AG09319 (cell line): ENCODE data around the gene ZC3H12C.

Source experiments
- DNase-seq: peaks from one replicate; pipeline ENCODE4 v3.0.0-alpha.2; 2010; ENCODE audit warnings: low read depth; ENCODE audit errors: extremely low read depth
- TF ChIP-seq, protein P1 (sequence below): IDR thresholded peaks from 2 replicates; pipeline ENCODE4 v1.5.1; 2011; ENCODE audit warnings: low read depth, mild to moderate bottlenecking, inconsistent platforms, low read length, moderate library complexity

ZC3H12C gene

DNA sequence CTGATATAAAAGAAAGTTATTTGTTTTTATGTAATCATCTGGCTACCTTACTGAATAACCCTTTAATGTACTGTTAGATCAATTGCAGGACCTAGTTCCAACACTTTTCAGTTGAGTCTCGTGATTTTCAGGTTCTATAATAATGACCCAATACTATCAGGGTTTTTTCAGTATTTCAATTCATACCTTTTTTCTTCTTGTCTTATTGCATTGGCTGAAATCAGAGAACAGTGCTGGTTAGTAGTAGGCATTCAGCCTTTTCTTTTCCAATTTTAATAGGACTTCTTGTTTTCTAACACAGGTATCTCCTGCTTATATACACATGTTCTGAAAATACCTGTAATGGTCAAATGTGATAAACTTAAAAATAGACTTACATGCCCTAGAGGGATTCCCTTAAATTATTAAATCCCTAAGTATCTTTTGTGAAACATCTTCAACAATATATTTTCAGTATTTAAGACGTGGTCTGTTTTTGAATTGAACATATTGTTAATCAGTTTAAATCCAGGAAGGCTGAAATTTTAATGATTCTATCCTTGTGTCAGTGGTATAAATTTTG, 13.6 kb downstream of the ZC3H12C start:
- no peak for DNase-seq
- TF ChIP-seq, protein P1, sequence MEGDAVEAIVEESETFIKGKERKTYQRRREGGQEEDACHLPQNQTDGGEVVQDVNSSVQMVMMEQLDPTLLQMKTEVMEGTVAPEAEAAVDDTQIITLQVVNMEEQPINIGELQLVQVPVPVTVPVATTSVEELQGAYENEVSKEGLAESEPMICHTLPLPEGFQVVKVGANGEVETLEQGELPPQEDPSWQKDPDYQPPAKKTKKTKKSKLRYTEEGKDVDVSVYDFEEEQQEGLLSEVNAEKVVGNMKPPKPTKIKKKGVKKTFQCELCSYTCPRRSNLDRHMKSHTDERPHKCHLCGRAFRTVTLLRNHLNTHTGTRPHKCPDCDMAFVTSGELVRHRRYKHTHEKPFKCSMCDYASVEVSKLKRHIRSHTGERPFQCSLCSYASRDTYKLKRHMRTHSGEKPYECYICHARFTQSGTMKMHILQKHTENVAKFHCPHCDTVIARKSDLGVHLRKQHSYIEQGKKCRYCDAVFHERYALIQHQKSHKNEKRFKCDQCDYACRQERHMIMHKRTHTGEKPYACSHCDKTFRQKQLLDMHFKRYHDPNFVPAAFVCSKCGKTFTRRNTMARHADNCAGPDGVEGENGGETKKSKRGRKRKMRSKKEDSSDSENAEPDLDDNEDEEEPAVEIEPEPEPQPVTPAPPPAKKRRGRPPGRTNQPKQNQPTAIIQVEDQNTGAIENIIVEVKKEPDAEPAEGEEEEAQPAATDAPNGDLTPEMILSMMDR: no peak

- TF ChIP-seq, protein P1: no peak
- DNase-seq: no peak
Measured at GRCh38 chr11:110110854-110111253, 17.7 kb downstream of the ZC3H12C start.

DNA sequence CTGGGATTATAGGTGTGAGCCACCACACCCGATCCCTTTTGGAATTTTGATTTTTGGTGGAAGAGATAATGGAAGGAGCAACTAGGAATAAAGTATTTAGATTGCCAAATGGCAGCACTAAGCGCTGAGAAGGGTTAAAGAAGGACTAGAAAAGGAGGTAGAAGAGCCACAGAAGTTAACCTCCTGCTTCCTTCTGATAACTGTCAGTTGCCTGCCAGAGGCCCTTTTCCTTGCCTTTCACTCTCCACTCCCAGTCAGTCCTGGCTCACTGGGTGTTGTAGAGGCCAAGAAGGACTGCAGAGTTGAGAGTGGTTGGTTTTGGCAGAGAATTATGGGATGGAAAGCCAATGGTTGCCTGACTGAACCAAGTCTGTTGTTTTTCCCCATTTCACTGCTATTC, 19.3 kb downstream of the ZC3H12C start:
- DNase-seq: no peak
- TF ChIP-seq, protein P1: no peak

DNA sequence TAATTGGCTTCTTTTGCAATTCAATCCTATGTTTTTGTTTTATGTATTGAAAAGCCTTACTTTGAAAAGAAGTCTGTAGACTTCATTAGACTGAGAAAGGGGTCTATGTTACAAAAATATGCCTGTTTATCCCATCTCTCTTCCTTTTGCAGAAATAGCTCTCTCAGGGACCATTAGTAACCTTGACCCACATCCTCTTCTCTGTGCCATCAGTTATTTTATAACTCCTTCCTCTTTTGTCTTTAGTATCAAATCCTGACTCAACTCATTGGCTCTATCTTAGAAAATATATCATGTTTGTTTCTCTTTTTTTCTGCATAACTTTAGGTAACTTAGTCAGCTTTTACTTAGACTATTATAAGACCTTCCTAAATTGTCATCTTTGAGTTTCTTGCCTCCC, 20.3 kb downstream of the ZC3H12C start:
- DNase-seq: no peak
- TF ChIP-seq, protein P1: no peak

DNA sequence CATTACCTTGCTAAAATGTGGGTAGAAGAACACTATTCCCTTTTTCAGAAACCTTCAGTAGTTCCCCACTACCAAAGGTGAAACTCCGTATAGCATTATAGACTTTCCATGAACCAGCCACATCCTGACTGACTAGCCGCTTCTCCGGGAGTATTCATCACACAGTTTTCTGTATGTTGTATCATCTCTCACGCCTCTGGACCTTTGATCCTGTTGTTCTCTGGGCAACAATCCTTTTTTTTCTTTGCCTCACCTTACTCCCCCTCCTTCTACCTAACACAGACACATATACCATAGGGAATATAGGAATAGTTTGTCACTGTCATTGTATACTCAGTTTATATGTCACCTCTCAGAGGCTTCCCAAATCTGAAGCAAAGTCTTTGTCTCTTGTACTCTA, 20.8 kb downstream of the ZC3H12C start:
- TF ChIP-seq, protein P1: no peak
- DNase-seq: no peak

GRCh38 chr11:110119317-110119716, 26.1 kb downstream of the ZC3H12C start:
- TF ChIP-seq, protein P1: no peak

GRCh38 chr11:110121204-110121603, 28.0 kb downstream of the ZC3H12C start:
- TF ChIP-seq, protein P1: no peak
- DNase-seq: no peak

More at GRCh38 chr11:110119317-110119716, 26.1 kb downstream of the ZC3H12C start:
- no peak for DNase-seq
